K562 (cell line): ENCODE results near the gene RHOC. TPM values are rescaled to one million over a fixed set of nuclear protein-coding genes. Genes with fewer than 3 reads are reported as not detected.

Source experiments
- ATF2 ChIP-seq: sonication (generic); formaldehyde crosslinking; IDR thresholded peaks from 2 replicates; pipeline ENCODE4 v1.8.1; 2022; ENCODE audit warnings: missing genetic modification reagents
- CCNT2 ChIP-seq: IDR thresholded peaks from 2 replicates; pipeline ENCODE4 v1.6.1; 2011; ENCODE audit warnings: borderline replicate concordance, low read depth, mild to moderate bottlenecking, moderate library complexity, mixed read lengths, low read length; ENCODE audit not compliant: insufficient read length; ENCODE audit errors: extremely low read depth
- ETS1 ChIP-seq: conservative IDR thresholded peaks from 2 replicates; pipeline ENCODE4 v1.6.1; 2011; ENCODE audit warnings: low read depth, mild to moderate bottlenecking, low read length; ENCODE audit not compliant: control insufficient read depth
- FOXP1 ChIP-seq: sonication (generic); formaldehyde crosslinking; IDR thresholded peaks from 2 replicates; pipeline ENCODE4 v1.8.0; 2022; ENCODE audit warnings: mild to moderate bottlenecking, missing genetic modification reagents
- GABPB1 ChIP-seq: sonication (generic); formaldehyde crosslinking; IDR thresholded peaks from 2 replicates; pipeline ENCODE4 v1.8.0; 2022; ENCODE audit warnings: mild to moderate bottlenecking, missing genetic modification reagents
- GATAD2A ChIP-seq: fragments of 450-650 bp; IDR thresholded peaks from 2 replicates; pipeline ENCODE4 v1.6.1; 2017
- HDAC1 ChIP-seq, 2 experiments: fragments of 450-650 bp; IDR thresholded peaks; 2 replicates each; pipeline ENCODE4 v1.6.1; 2016 to 2017; ENCODE audit warnings: inconsistent platforms in 1 of 2, mild to moderate bottlenecking in 1 of 2, moderate library complexity in 1 of 2
- HIVEP1 ChIP-seq: fragments of 250-450 bp; sonication (Bioruptor Pico); IDR thresholded peaks from 2 replicates; pipeline ENCODE4 v1.4.0; 2020; ENCODE audit warnings: mild to moderate bottlenecking
- KLF13 ChIP-seq: fragments of 450-650 bp; IDR thresholded peaks from 2 replicates; pipeline ENCODE4 v1.6.1; 2016; ENCODE audit warnings: missing genetic modification characterization, low read depth, mild to moderate bottlenecking, missing compliant biosample characterization, moderate library complexity, borderline replicate concordance
- MAZ ChIP-seq, 2 experiments: fragments of 450-650 bp in 1 of 2; sonication (generic) in 1 of 2; formaldehyde crosslinking; IDR thresholded peaks in 1 of 2; conservative IDR thresholded peaks in 1 of 2; 2 replicates each; pipeline versions ENCODE4 v1.4.0 to v1.5.0; 2020; ENCODE audit warnings: mild to moderate bottlenecking in 1 of 2, missing genetic modification reagents in 1 of 2
- MNT ChIP-seq, 2 experiments: fragments of 450-650 bp; conservative IDR thresholded peaks; 2 replicates each; pipeline ENCODE4 v1.6.1; 2017; ENCODE audit warnings: mild to moderate bottlenecking in 2 of 2, moderate library complexity in 2 of 2
- MTA3 ChIP-seq: fragments of 450-650 bp; formaldehyde crosslinking; IDR thresholded peaks from 2 replicates; pipeline ENCODE4 v1.6.1; 2017; ENCODE audit warnings: mild to moderate bottlenecking, borderline replicate concordance
- NUFIP1 ChIP-seq: fragments of 450-650 bp; IDR thresholded peaks from 2 replicates; pipeline ENCODE4 v1.6.1; 2018; ENCODE audit not compliant: partially characterized antibody
- PTTG1 ChIP-seq: fragments of 450-650 bp; IDR thresholded peaks from 2 replicates; pipeline ENCODE4 v1.6.1; 2016; ENCODE audit warnings: low read depth, mild to moderate bottlenecking, missing genetic modification characterization, missing compliant biosample characterization
- RAD51 ChIP-seq: fragments of 450-650 bp; IDR thresholded peaks from 2 replicates; pipeline ENCODE4 v1.7.1; 2016; ENCODE audit warnings: low read depth, mild to moderate bottlenecking, borderline replicate concordance
- RFX5 ChIP-seq: IDR thresholded peaks from 2 replicates; pipeline ENCODE4 v1.6.1; 2011; ENCODE audit warnings: low read depth, mild to moderate bottlenecking, improper control_type of control experiment, low read length
- YY1 ChIP-seq, 3 experiments: IDR thresholded peaks; 2 replicates each; pipeline ENCODE4 v1.6.1; 2011; ENCODE audit warnings: low read length in 2 of 3, mild to moderate bottlenecking in 2 of 3, moderate library complexity in 2 of 3, borderline replicate concordance in 1 of 3, control low read depth in 1 of 3, low read depth in 1 of 3; ENCODE audit not compliant: insufficient read depth in 3 of 3, insufficient replicate concordance in 2 of 3, control insufficient read depth in 1 of 3, insufficient read length in 1 of 3; ENCODE audit errors: extremely low read depth in 1 of 3
- ZBTB7A ChIP-seq: IDR thresholded peaks from 2 replicates; pipeline ENCODE4 v1.6.1; 2011; ENCODE audit warnings: low read depth, mild to moderate bottlenecking, low read length, moderate library complexity, borderline replicate concordance; ENCODE audit not compliant: control insufficient read depth
- ZBTB8A ChIP-seq: fragments of 450-650 bp; IDR thresholded peaks from 2 replicates; pipeline ENCODE4 v1.6.1; 2018; ENCODE audit warnings: mild to moderate bottlenecking, moderate library complexity; ENCODE audit not compliant: partially characterized antibody
- polyA plus RNA-seq, 8 experiments: library from polyadenylated mRNA; depleted of rRNA in 4 of 8; stranded (reverse) in 5 of 8; unstranded in 3 of 8; fragments of >200 nt; fragmentation: Nextera tagmentation in 2 of 8; fragmentation: Illumina TruSeq in 1 of 8; extraction: Ambion mirVana in 2 of 8; extraction: Trizol in 1 of 8; gene quantifications; 2 replicates each; pipeline versions ENCODE4 v1.2.1 to v1.2.3, GENCODE V29; 2011 to 2014; ENCODE audit warnings: inconsistent platforms in 1 of 8, missing spikeins in 1 of 8
- total RNA-seq, 7 experiments: library from RNA; depleted of rRNA in 6 of 7; stranded (reverse); fragments of >200 nt in 6 of 7; fragmentation: Illumina TruSeq in 2 of 7; extraction: Trizol in 2 of 7; gene quantifications; 2 replicates each; pipeline versions ENCODE4 v1.2.1 to v1.2.3, GENCODE V29; 2011 to 2021; ENCODE audit warnings: low replicate concordance in 1 of 7

RHOC gene
- total and polyA plus RNA-seq, 9 of the 15 experiments (the other 6 are each of a cell fraction or from before 2014, with no cell fraction given) = 35.2 to 364 (median 204) TPM

GRCh38 chr1:112715264-112716053 lies 8.5 kb upstream of the RHOC start, which contains the start of gene PPM1J (continued):
- peak in 1 of 3 experiments; percentile 29 for TF ChIP-seq YY1 (IDR thresholded peaks at IDR 0.05; ENCODE audit: borderline replicate concordance in 1 of 3, control insufficient read depth in 1 of 3, extremely low read depth in 1 of 3, insufficient read depth in 3 of 3, insufficient read length in 1 of 3, insufficient replicate concordance in 2 of 3, low read depth in 1 of 3, low read length in 2 of 3)
- no peak for TF ChIP-seq ZBTB8A
- 0 out of 2 replicates have a peak, but pooled peaks have one; percentile 36 for TF ChIP-seq ETS1
- TF ChIP-seq RFX5 = no peak
- no peak for TF ChIP-seq RAD51
- peak in 1 of 2 experiments; percentile 58; a peak in 2 of 4 replicates for TF ChIP-seq MAZ (CRISPR knock-in tag; conservative IDR thresholded peaks at IDR 0.05 in 1 of 2, IDR thresholded peaks at IDR 0.05 in 1 of 2)
- TF ChIP-seq HDAC1 (IDR thresholded peaks at IDR 0.05) = 0 out of 4 replicates have a peak, but pooled peaks of 1 of the 2 experiments have one; percentile 24
- TF ChIP-seq FOXP1 (CRISPR knock-in tag) = no peak
- TF ChIP-seq GABPB1 (CRISPR knock-in tag) = 0 out of 2 replicates have a peak, but pooled peaks have one; percentile 62
- TF ChIP-seq MTA3 = peak; percentile 16; the same call in 1 of the 2 replicates
- TF ChIP-seq HIVEP1 (CRISPR knock-in tag) = no peak
- no peak for TF ChIP-seq PTTG1
- TF ChIP-seq NUFIP1 = no peak
- TF ChIP-seq ATF2 (CRISPR knock-in tag) = no peak
- TF ChIP-seq GATAD2A = no peak
- 0 out of 2 replicates have a peak, but pooled peaks have one; percentile 38 for TF ChIP-seq KLF13
- TF ChIP-seq CCNT2 = peak; percentile 63
- peak; percentile 2; the same call in 1 of the 2 replicates for TF ChIP-seq ZBTB7A
- TF ChIP-seq MNT (conservative IDR thresholded peaks at IDR 0.05) = peak in 1 of 2 experiments; percentile 19; a peak in 2 of 4 replicates
